PC-9 (cell line): Measurements from ENCODE around the gene SEMA3B.

Source experiments
- EZH2 ChIP-seq: fragments of 200-600 bp; sonication (generic); IDR thresholded peaks from 2 replicates; pipeline ENCODE4 v1.8.0; 2017; ENCODE audit warnings: antibody characterized with exemption, low read depth
- TF ChIP-seq, protein P1 (sequence below): fragments of 200-600 bp; sonication (generic); conservative IDR thresholded peaks from 2 replicates; pipeline ENCODE4 v1.6.1; 2017; ENCODE audit warnings: mixed run types, antibody characterized with exemption, mild to moderate bottlenecking, moderate library complexity

DNA sequence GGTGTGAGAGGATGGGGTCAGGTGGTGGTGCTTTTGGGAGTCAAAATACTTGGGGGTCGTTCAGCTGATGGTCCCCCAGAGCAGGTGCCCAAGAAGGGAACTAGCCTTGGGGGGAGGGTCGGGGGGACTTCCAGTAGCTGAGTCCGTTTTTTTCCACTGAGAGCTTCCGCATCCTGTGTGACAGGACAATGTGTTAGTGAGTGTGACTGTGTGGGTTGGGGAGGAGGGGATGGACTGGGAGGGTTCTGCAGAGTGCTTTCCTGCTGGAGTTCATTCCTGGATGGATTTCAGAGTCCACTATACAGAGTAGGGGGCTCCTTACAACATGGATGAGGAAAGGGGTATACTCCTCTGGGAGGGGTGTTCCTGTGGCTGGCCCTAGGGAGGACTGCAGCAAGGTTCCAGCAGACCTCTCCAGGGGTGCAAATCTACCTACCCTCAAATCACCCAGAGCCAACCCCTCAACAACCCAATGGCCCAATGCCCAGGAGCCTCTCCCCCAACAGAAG, 54.2 kb downstream of the SEMA3B start:
- TF ChIP-seq, protein P1, sequence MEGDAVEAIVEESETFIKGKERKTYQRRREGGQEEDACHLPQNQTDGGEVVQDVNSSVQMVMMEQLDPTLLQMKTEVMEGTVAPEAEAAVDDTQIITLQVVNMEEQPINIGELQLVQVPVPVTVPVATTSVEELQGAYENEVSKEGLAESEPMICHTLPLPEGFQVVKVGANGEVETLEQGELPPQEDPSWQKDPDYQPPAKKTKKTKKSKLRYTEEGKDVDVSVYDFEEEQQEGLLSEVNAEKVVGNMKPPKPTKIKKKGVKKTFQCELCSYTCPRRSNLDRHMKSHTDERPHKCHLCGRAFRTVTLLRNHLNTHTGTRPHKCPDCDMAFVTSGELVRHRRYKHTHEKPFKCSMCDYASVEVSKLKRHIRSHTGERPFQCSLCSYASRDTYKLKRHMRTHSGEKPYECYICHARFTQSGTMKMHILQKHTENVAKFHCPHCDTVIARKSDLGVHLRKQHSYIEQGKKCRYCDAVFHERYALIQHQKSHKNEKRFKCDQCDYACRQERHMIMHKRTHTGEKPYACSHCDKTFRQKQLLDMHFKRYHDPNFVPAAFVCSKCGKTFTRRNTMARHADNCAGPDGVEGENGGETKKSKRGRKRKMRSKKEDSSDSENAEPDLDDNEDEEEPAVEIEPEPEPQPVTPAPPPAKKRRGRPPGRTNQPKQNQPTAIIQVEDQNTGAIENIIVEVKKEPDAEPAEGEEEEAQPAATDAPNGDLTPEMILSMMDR, result no peak
- TF ChIP-seq EZH2, result no peak
